Endothelial cell of umbilical vein (primary cell): ENCODE results near the gene RASD2. TPM values are rescaled to one million over a fixed set of nuclear protein-coding genes. Genes with fewer than 3 reads are reported as not detected.

Experiments used
- BruUV-seq: library from RNA; stranded (reverse); fragments of 400-500 nt; replicated peaks from 2 replicates; lab custom pipeline; 2021; lab: Mats Ljungman, UMichigan
- CTCF ChIA-PET: fragments of 300-600, 350-600 bp; sonication (Branson Sonifier 250); formaldehyde crosslinking; loops from one replicate; lab custom pipeline; 2021; ENCODE audit warnings: antibody characterized with exemption, inconsistent platforms; lab: Charles Lee
- POLR2A ChIA-PET: fragments of 300-600, 350-600 bp; sonication (Branson Sonifier 250); formaldehyde crosslinking; loops from one replicate; lab custom pipeline; 2021; ENCODE audit warnings: antibody characterized with exemption, inconsistent platforms; lab: Charles Lee
- DNase-seq: peaks from one replicate; pipeline ENCODE4 v3.0.0-alpha.2; 2011; ENCODE audit warnings: low read depth, low spot score
- FAIRE-seq: peaks from 2 replicates; lab custom pipeline; 2011; peaks lifted over from hg19 to GRCh38; lab: Jason Lieb, UNC
- H2AFZ ChIP-seq: 2 replicates; pipeline ENCODE4 v1.6.0; 2012; ENCODE audit warnings: low read depth, low read length, control low read depth, inconsistent platforms
- H3K27ac ChIP-seq: 2 replicates; pipeline ENCODE4 v1.5.1; 2011; ENCODE audit warnings: low read depth, mild to moderate bottlenecking, control low read depth, low read length, moderate library complexity; ENCODE audit not compliant: insufficient read depth
- H3K27me3 ChIP-seq, 2 experiments: 2 replicates each; pipeline versions ENCODE4 v1.6.0 to v1.6.1; 2011; ENCODE audit warnings: low read length in 2 of 2, mixed read lengths in 1 of 2; ENCODE audit not compliant: control insufficient read depth in 2 of 2, insufficient read depth in 2 of 2
- H3K36me3 ChIP-seq, 2 experiments: 2 replicates in 1 of 2; 3 replicates in 1 of 2; pipeline ENCODE4 v1.5.1; 2011; ENCODE audit warnings: low read length in 2 of 2, mild to moderate bottlenecking in 1 of 2, moderate library complexity in 1 of 2; ENCODE audit not compliant: control insufficient read depth in 2 of 2, insufficient read depth in 2 of 2; ENCODE audit errors: extremely low read depth in 1 of 2
- H3K4me1 ChIP-seq: 3 replicates; pipeline ENCODE4 v1.5.1; 2011; ENCODE audit warnings: mild to moderate bottlenecking, low read length; ENCODE audit not compliant: control insufficient read depth, insufficient read depth; ENCODE audit errors: extremely low read depth
- H3K4me2 ChIP-seq: 2 replicates; pipeline ENCODE4 v1.6.1; 2011; ENCODE audit warnings: low read length, control low read depth, mixed read lengths; ENCODE audit not compliant: insufficient read depth
- H3K4me3 ChIP-seq, 3 experiments: fragments of 200-600 bp in 1 of 3; sonication (generic), shearing (Covaris generic) in 1 of 3; replicated peaks in 1 of 3; 2 replicates each; pipeline ENCODE4 v1.5.1; 2011 to 2016; ENCODE audit warnings: control low read depth in 3 of 3, low read length in 3 of 3, mild to moderate bottlenecking in 2 of 3, inconsistent platforms in 1 of 3, low read depth in 1 of 3, moderate library complexity in 1 of 3; ENCODE audit not compliant: insufficient read depth in 1 of 3
- H3K79me2 ChIP-seq: 2 replicates; pipeline ENCODE4 v1.6.0; 2012; ENCODE audit warnings: low read length, inconsistent platforms; ENCODE audit not compliant: control insufficient read depth, insufficient read depth
- H3K9ac ChIP-seq: replicated peaks from 2 replicates; pipeline ENCODE3; 2011; ENCODE audit warnings: low read length, control low read depth; ENCODE audit not compliant: insufficient read depth; ENCODE audit errors: extremely low read depth
- H3K9me1 ChIP-seq: replicated peaks from 3 replicates; pipeline ENCODE4 v1.6.0; 2011; ENCODE audit warnings: mild to moderate bottlenecking, low read length; ENCODE audit not compliant: control insufficient read depth, insufficient read depth; ENCODE audit errors: extremely low read depth
- H3K9me3 ChIP-seq: replicated peaks from 2 replicates; pipeline ENCODE4 v1.5.1; 2012; ENCODE audit warnings: low read length, inconsistent platforms; ENCODE audit not compliant: control insufficient read depth, insufficient read depth
- H4K20me1 ChIP-seq: replicated peaks from 2 replicates; pipeline ENCODE3; 2011; ENCODE audit warnings: mild to moderate bottlenecking, low read length; ENCODE audit not compliant: control insufficient read depth, insufficient read depth; ENCODE audit errors: extremely low read depth
- EZH2 ChIP-seq: IDR thresholded peaks from 2 replicates; pipeline ENCODE4 v1.6.1; 2012; ENCODE audit warnings: borderline replicate concordance, low read depth, mild to moderate bottlenecking, moderate library complexity, low read length, inconsistent platforms; ENCODE audit not compliant: severe bottlenecking
- FOS ChIP-seq: IDR thresholded peaks from 2 replicates; pipeline ENCODE4 v1.6.1; 2011; ENCODE audit warnings: mild to moderate bottlenecking, low read length, moderate library complexity, borderline replicate concordance; ENCODE audit not compliant: insufficient read depth
- GATA2 ChIP-seq: IDR thresholded peaks from 2 replicates; pipeline ENCODE4 v1.7.0; 2011; ENCODE audit warnings: low read depth, mild to moderate bottlenecking, moderate library complexity, mixed read lengths, low read length; ENCODE audit not compliant: insufficient read length, insufficient read depth
- MYC ChIP-seq: IDR thresholded peaks from one replicate; pipeline ENCODE4 v1.6.1; 2011; ENCODE audit warnings: mild to moderate bottlenecking, low read depth, low read length
- POLR2A ChIP-seq: IDR thresholded peaks from 2 replicates; pipeline ENCODE4 v1.6.1; 2012; ENCODE audit warnings: low read depth, mild to moderate bottlenecking, control low read depth, low read length
- dilution Hi-C: fragments of 300-500 bp; cut with MboI; formaldehyde crosslinking; loops from one replicate; pipeline ENCODE4 v1.15.0; 2019; ENCODE audit warnings: low sequenced_read_pairs; ENCODE audit not compliant: extremely low pct_ligation_motif_present
- intact Hi-C: fragments of 100-400 bp; cut with micrococcal nuclease; formaldehyde crosslinking; loops from one replicate; pipeline ENCODE4 v1.10.0; 2022
- polyA plus RNA-seq, 4 experiments: library from polyadenylated mRNA; depleted of rRNA in 3 of 4; stranded (reverse) in 3 of 4; unstranded in 1 of 4; fragments of >200 nt; gene quantifications; 2 replicates each; pipeline versions ENCODE4 v1.2.1 to v1.2.3, GENCODE V29; 2011 to 2012; ENCODE audit warnings: missing spikeins in 1 of 4
- total RNA-seq: library from RNA; stranded (reverse); gene quantifications from 2 replicates; pipeline ENCODE4 v1.2.3, GENCODE V29; 2021
- TF ChIP-seq, protein P1 (sequence below), 2 donors: IDR thresholded peaks; 1 replicate in 1 of 2; 2 replicates in 1 of 2; pipeline ENCODE4 v1.5.1; 2011; ENCODE audit warnings: low read length in 2 of 2, mild to moderate bottlenecking in 2 of 2, moderate library complexity in 2 of 2, control low read depth in 1 of 2, inconsistent platforms in 1 of 2, low read depth in 1 of 2; ENCODE audit not compliant: insufficient read depth in 1 of 2; ENCODE audit errors: extremely low read depth in 1 of 2
- TF ChIP-seq, protein P2 (sequence below): IDR thresholded peaks from 2 replicates; pipeline ENCODE4 v1.6.1; 2011; ENCODE audit not compliant: insufficient read depth, insufficient read length

Gene RASD2
- total and polyA plus RNA-seq, 2 donors (not counting 3 experiments of a cell fraction or from before 2014, with no cell fraction given) = not detected

DNA sequence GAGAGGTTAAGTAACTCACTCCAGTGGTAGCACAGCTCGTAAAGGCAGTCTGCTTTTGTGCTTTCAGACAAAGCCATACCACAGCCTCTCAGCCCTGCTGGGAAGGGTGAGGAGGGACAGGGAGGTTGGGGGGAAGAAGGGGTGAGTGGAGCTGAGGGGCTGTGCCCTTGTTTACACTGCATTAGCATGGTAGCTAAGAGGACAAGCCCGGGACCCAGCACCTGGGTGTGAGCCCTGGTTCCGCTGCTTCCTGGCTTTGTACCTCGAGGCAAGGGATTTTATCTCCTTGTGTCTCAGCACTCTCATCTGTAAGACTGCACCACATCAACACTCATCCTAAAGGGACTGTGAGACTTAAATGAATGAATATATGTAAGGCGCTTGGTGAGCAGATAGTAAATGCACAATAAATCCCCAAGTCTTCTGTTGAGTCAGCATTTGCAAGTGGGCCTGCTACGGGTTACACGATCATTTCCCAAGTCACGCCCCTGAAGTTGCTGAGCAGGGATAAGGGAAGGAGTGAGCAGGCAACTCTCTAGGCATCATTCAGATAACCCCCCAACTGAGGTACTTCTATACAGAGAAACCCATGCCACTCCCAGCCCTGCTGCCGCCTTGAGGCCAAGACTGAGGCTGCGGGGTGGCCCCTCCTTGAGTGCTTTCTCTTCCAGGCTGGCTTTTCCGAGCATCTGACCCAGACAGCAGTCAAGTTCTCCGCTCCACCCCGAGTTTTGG lies 7.5 kb downstream of the RASD2 start:
- Histone ChIP-seq H3K27ac (no peak overlapping the region), H3K4me3 (no peak overlapping the region), H3K9ac (no peak overlapping the region), H3K27me3 (peaks cover 4 to 6% of the 10 kb centered on the region in 2 experiments), H3K9me3 (no peaks in the 10 kb centered on the region), H3K36me3 (no peaks in the 10 kb centered on the region), H2AFZ (no peak overlapping the region), H3K4me2 (no peak overlapping the region), H3K4me1 (no peaks in the 10 kb centered on the region), H3K79me2 (no peaks in the 10 kb centered on the region), H3K9me1 (no peaks in the 10 kb centered on the region), H4K20me1 (no peaks in the 10 kb centered on the region)
- BruUV-seq = no TSS peak
- no peak for FAIRE-seq
- intact Hi-C loops (no loop called here), dilution Hi-C loops (no loop called here)
- TF ChIP-seq, protein P1, sequence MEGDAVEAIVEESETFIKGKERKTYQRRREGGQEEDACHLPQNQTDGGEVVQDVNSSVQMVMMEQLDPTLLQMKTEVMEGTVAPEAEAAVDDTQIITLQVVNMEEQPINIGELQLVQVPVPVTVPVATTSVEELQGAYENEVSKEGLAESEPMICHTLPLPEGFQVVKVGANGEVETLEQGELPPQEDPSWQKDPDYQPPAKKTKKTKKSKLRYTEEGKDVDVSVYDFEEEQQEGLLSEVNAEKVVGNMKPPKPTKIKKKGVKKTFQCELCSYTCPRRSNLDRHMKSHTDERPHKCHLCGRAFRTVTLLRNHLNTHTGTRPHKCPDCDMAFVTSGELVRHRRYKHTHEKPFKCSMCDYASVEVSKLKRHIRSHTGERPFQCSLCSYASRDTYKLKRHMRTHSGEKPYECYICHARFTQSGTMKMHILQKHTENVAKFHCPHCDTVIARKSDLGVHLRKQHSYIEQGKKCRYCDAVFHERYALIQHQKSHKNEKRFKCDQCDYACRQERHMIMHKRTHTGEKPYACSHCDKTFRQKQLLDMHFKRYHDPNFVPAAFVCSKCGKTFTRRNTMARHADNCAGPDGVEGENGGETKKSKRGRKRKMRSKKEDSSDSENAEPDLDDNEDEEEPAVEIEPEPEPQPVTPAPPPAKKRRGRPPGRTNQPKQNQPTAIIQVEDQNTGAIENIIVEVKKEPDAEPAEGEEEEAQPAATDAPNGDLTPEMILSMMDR (IDR thresholded peaks at IDR 0.05; ENCODE audit: extremely low read depth in 1 of 2, insufficient read depth in 1 of 2, low read depth in 1 of 2, low read length in 2 of 2) = peak in 1 of 2 donors; percentile 37
- TF ChIP-seq MYC (no peak), EZH2 (no peak), GATA2 (no peak), POLR2A (no peak)
- CTCF ChIA-PET = interaction anchor here (1.0 to 1.8 kb wide), 6 partner anchors 10 to 382 kb away, joined by 3 to 10 read pairs (median 4); no protein-coding TSS in a partner anchor
- DNase-seq = no peak
- POLR2A ChIA-PET = no interaction called here

DNA sequence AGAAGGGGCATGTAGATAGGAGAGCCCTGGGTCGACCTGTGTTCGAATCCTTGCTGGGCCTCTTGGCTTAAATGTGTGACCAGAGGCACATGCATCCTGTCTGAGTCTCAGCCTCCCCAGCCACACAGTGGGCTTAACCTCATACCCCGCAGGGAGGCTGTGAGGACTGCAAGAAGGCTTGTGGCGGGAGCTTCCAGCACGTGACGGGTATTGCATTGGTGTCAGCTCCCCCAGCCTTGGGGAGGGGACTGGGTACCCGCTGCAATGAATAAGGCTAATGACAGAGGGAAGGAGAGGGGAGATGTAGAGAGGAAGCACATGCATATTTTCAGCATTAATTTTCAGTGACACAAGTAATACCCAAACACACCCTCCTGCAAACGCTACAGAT lies 8.1 kb downstream of the RASD2 start:
- H3K9me3 ChIP-seq = no peaks in the 10 kb centered on the region
- H3K79me2 ChIP-seq = no peaks in the 10 kb centered on the region
- POLR2A ChIA-PET = no interaction called here
- dilution Hi-C loops (no loop called here), intact Hi-C loops (no loop called here)
- peaks cover 1 to 2% of the 10 kb centered on the region in 2 experiments for H3K27me3 ChIP-seq
- TF ChIP-seq, protein P1 (IDR thresholded peaks at IDR 0.05; ENCODE audit: extremely low read depth in 1 of 2, insufficient read depth in 1 of 2, low read depth in 1 of 2, low read length in 2 of 2) = no peak
- TF ChIP-seq GATA2 (no peak), POLR2A (no peak), EZH2 (no peak), FOS (no peak), MYC (no peak)
- TF ChIP-seq, protein P2, sequence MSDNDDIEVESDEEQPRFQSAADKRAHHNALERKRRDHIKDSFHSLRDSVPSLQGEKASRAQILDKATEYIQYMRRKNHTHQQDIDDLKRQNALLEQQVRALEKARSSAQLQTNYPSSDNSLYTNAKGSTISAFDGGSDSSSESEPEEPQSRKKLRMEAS = no peak
- no peaks in the 10 kb centered on the region for H4K20me1 ChIP-seq
- H3K4me1 ChIP-seq = no peaks in the 10 kb centered on the region
- CTCF ChIA-PET = interaction anchor here (1.3 to 1.7 kb wide), 2 partner anchors 34 to 118 kb away, joined by 4 to 8 read pairs; no protein-coding TSS in a partner anchor
- H3K4me3 ChIP-seq = no peak overlapping the region
- H3K4me2 ChIP-seq = no peak overlapping the region
- H3K36me3 ChIP-seq = no peaks in the 10 kb centered on the region
- no peaks in the 10 kb centered on the region for H3K9me1 ChIP-seq
- no peak overlapping the region for H2AFZ ChIP-seq
- H3K9ac ChIP-seq = no peak overlapping the region
- FAIRE-seq = no peak
- no peak overlapping the region for H3K27ac ChIP-seq
- no TSS peak for BruUV-seq
- DNase-seq = no peak
